Amniotic epithelial cell (primary cell): ENCODE measurements around the gene NCDN.

Source experiments
- DNase-seq: peaks from one replicate; pipeline ENCODE4 v3.0.0-alpha.2; 2010; ENCODE audit warnings: low read depth

Gene NCDN

DNA sequence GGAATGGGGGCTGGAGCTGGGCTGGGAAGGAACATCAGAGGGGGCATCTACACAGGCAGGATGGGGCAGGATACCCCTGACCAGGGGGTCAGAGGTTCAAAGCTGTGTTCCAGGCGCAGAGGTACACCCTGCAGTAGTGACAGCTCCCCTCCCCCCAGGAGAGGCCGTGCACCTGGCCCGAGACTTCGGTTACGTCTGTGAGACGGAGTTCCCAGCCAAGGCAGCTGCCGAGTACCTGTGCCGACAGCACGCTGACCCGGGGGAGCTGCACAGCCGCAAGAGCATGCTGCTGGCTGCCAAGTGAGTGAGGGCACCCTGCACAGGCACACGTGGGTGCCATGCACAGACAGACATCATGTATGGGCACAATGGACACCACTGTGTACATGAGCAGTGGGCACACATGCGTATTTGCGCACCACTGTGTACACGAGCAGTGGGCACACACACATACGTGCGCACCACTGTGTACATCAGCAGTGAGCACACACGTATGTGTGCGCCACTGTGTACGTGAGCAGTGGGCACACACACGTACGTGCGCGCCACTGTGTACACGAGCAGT, 33.0 kb downstream of the NCDN start:
- DNase-seq: no peak

DNA sequence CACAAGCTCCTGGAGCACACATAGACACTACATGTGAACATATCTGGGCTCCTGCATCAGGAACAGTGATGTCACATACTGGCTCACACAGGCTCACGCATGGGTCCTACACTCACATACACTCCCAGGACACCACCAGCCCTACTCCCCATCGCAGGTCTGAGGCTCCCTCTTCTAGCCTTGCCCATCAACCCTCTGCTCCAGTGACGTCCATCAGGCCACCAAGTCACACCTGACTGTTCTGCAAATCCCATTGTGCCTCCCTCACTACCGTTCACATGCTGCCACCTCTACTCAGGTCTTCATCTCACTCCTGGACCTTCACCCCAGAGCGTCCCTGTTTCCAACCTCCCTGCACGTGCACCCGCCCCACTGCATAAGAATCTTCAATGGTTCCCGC, 33.6 kb downstream of the NCDN start:
- no peak for DNase-seq

DNA sequence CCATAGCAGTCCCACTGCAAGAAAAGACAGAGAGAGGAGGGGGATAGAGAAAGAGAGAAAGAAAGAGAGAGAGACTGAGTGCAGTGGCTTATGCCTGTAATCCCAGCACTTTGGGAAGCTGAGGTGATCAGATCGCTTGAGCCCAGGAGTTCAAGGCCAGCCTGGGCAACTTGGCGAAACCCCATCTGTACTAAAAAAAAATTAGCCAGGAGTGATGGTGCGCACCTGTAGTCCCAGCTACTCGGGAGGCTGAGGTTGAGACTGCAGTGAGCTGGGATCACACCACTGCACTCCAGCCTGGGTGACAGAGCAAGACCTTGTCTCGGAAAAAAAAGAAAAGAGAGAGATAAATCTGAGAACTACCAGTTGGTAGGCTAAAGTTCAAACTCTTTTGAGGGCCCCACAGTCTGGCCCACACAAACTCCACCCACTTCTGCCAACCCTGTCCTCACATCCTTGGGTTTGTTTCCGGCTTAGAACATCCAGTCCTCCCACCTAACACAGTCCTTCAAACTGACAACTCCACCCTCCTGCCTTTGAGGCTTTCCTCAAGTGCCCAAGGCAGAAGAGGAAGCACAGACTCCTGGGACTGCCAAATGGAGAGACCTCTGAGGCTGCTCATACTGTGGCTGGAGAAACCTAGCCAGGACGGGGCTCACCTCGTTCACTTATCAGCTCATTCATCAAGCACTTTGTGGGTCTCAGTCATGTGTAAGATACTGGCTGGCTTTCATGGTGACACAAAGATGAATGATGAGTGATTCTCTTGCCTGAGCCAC, 35.6 kb downstream of the NCDN start:
- DNase-seq: peak; percentile 58

GRCh38 chr1:35594005-35594760, 36.6 kb downstream of the NCDN start:
- DNase-seq: no peak

DNA sequence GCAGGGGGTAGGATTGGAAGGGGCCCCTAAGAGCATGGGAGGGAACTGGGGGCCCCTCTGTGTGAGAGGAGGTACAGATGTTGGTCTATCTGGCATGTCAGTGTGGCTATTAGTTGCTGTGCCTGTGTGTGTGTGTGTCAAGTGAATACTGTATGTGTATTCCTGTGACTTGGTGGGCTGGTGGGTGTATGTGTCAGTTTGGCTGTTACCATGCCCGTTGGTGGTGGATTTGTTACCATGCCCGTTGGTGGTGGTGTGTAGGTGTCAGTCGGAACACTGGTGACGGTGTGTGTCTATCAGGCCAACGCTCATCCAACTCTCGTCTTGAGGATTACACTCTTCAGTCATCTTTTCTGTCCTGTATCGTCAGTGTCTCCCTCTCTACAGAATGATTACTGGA, 38.1 kb downstream of the NCDN start:
- DNase-seq: no peak

DNA sequence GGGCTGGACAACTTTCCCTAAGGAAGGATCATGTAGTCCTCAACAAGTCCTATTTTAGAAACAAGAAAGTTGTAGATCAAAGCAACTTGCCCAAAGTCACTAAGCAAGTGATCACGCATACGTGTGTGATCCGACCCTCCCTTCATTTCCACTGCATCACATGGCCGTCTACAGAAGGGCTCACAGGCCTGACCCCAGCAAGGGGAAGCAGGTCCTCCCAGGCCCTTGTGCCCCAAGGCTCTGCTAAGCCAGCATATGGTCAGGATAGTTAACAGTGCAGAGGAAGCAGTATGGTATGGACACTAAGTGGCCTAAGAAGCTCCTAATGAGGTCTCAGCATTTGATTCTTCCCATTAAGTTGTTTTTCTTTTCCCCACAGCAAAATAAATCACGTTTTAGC, 40.3 kb downstream of the NCDN start:
- DNase-seq: no peak

- DNase-seq: no peak
Observed at GRCh38 chr1:35598895-35599294, 41.3 kb downstream of the NCDN start.

- DNase-seq: no peak
Observed at GRCh38 chr1:35599411-35599810, 41.8 kb downstream of the NCDN start.

GRCh38 chr1:35600593-35600992, 43.0 kb downstream of the NCDN start:
- no peak for DNase-seq

- peak; percentile 85 for DNase-seq
Observed at GRCh38 chr1:35603468-35603867, 45.9 kb downstream of the NCDN start.

GRCh38 chr1:35603941-35604340, 46.3 kb downstream of the NCDN start:
- peak; percentile 83 for DNase-seq

DNA sequence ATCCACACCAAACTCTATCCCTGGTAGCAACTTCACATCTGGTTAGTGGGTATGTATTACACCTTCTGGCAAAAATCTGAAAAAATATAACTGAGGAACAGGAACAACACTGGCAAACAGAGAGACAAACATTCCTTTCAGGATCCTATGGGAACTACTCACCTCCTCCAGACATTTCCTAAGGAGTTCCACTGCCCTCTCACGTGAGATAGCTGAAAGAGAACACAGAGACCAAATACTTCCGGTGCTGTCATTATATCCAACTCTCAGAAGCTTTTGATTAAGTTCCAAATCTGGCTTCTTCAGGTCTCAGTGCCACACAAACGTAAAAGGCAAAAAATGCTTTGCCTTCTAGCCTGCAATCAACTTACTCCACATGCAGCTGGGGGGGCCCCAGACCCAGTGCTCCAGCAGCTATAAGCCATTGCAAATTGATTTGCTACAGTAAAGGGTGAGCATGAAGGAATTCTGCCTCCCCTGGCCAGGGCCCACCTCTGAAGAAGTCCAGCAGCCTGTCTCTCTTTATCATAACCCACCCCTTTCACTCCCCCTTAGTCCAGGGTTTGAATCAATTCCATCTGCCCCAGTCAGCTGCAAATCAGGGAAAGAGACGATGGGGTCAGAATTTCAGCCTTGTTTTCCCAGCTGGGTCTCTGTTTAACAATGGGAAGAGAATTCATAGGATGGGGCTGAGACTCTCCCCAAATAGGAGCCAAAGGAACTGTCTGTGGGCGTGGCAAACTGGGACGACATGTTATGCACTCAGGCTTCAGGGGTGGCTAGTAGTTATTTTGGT, 47.7 kb downstream of the NCDN start:
- DNase-seq: peak; percentile 39

DNA sequence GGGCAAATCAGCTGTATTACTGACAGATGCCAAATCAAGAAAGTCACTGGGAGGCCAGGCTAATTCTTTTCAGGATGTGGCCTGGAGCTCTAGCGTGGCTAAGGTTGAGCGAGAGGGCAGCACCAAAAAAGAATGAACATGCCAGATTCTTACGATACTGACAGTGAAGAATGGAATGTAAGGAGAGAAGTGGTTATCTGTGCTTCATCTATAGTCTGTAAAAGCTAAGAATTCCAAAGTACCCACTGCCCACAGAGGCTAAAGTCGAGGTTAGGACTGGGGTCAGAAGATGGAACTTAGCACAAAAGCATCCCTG, 48.2 kb downstream of the NCDN start:
- DNase-seq: peak; percentile 59

DNA sequence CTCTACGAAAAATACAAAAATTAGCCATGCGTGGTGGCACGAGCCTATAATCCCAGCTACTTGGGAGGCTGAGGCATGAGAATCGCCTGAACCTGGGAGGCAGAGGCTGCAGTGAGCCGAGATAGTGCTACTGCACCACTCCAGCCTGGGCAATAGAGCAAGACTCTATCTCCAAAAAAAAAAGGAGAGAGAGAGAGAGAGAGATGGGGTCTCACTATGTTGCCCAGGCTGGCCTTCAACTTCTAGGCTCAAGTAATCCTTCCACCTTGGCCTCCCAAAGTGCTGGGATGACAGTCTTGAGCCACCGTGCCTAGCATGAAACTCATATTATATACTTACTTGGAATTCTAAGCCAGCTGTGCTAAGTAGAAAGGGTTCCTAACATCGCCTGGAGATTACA, 54.1 kb downstream of the NCDN start:
- no peak for DNase-seq

DNA sequence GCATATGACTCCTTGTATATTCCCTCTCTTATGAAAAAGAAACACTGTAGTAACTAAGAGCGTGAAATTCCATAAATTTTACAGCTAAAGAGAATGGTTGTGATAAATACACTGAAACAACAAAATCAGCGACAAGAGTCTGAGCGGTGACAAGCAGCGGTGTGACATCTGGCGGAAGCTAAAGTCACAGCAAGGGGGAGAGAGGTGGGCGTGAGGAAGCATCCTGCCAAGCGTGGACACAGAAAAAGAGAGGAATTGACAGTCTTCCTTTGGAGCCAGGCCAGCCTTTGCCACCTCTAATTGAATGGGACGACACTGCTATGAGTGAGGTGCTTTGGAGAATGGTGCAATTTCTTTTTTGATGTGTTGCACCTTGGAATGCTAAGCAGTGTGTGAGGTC, 57.8 kb downstream of the NCDN start:
- no peak for DNase-seq
